Left renal pelvis (tissue), 4 donors: ENCODE data around the gene PTCHD1. TPM values are rescaled to one million over a fixed set of nuclear protein-coding genes. Genes with fewer than 3 reads are reported as not detected.

Source experiments
- DNase-seq, 4 donors: peaks; one replicate each; pipeline ENCODE4 v3.0.0-alpha.2; 2013; ENCODE audit warnings: low read depth in 4 of 4, low spot score in 3 of 4
- polyA plus RNA-seq, 4 donors: library from polyadenylated mRNA; unstranded; fragments of 120-200 nt; gene quantifications; one replicate each; pipeline ENCODE4 v1.2.1, GENCODE V29; 2013; ENCODE audit not compliant: insufficient read length in 4 of 4

The PTCHD1 gene
- polyA plus RNA-seq, 4 donors = 0.72 to 1.5 (median 1.0) TPM

DNA sequence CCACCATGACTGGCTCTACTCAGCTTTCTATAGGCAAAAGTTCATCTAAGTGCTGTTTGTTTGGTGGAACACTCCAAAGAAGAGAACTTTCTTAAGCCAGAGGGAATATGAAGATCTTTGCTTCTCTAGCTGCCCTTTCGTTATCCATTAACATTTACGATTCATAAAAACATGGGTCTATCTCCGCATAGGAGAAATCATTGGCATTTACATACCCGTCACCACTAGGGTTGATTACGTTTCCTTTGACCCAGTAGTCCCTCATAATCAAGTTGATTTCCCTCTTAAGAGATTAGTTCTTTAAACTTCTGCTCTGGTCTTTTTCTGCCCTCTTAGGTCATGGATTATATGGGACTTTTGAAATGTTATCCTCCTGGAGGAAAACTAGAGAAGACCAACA lies 57.5 kb downstream of the PTCHD1 start:
- no peak for DNase-seq

GRCh38 chrX:23394421-23394820 lies 59.8 kb downstream of the PTCHD1 start:
- no peak for DNase-seq

- DNase-seq = no peak
These were observed 61.6 kb downstream of the PTCHD1 start for GRCh38 chrX:23396263-23396662.

DNA sequence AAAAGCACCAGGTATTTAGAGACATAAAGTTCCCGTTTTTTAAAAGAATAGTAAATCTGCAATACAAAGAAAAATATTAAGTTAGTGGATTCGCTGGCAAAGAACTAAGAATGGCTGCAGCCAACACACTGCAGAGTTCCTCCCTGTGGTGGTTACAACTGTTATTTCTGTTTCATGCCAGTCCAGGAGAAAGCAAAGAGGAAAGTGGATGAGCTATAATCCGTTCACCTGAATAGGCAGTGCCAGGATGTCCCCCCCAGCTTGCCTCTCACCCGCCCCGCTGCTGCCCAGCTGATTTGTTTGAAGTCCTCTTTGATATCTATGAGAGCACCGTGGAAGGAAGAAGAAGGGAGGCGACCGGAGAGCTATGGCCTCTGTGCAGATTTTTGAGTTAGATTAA lies 63.9 kb downstream of the PTCHD1 start:
- no peak for DNase-seq

- DNase-seq = no peak
These were observed 69.2 kb downstream of the PTCHD1 start for GRCh38 chrX:23403849-23404248.

DNA sequence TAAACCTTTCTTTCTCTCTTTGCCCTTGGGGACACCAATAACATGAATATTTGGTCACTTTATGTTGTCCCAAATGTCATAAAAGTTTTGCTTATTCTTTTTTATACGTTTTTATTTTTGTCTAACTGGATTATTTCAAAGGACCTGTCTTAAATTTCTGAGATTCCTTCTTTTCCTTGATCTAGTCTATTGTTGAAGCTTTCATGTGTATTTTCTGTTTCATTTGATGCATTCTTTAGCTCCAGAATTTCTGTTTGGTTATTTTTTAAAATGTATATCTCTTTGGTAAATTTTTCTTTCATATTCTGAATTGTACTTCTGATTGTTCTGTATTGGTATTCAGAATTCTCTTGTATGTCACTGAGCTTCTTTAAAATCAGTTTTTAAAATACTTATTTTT lies 88.3 kb downstream of the PTCHD1 start:
- DNase-seq = no peak

- peak in 3 of 4 donors; percentile 1 to 7 (median 3) for DNase-seq
These were observed 99.8 kb downstream of the PTCHD1 start for GRCh38 chrX:23434356-23434884.

GRCh38 chrX:23435108-23435507 lies 100.5 kb downstream of the PTCHD1 start:
- no peak for DNase-seq

- DNase-seq = no peak
These were observed 100.9 kb downstream of the PTCHD1 start for GRCh38 chrX:23435575-23435974.

DNA sequence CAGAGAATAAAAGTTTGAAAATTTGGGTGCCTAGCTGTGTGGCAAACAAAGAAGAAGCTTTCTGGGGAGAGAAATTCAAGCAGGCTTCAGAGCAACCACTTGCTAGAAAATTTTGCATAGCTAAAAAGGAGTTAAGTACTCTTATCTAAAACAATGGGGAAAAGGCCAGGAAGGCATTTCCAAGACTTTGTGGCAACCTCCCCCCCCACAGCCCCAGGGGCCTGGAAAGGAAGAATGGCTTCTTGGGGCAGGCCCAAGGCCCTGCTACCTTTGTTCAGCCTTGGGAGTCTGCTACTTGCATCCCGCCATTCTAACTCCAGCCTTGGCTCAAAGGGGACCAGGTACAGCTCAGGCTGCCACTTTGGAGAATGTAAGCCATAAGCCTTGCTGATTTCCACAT lies 102.2 kb downstream of the PTCHD1 start:
- DNase-seq = no peak

DNA sequence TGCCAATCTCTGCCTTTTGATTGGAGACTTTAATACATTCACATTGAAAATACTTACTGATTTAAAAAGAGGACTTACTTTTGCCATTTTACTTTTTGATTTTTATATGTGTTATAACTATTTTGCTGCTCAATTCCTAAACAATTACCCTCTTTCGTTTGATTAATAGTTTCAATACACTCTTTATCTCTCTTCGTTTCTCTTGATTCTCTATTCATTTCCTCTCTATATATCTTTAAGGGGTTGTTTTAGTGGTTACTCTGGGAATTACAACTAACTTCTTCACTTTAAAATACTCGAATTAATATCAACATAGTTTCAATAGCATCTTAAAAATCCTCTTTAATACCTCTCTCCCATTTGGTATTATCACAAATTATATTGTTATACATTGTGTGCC lies 116.6 kb downstream of the PTCHD1 start:
- DNase-seq = no peak
